Measurements from ENCODE around the gene TMEM106A. TPM values are rescaled to one million over a fixed set of nuclear protein-coding genes. Genes with fewer than 3 reads are reported as not detected.

Gene TMEM106A
- polyA plus RNA-seq, 1 donor (not counting 4 experiments of a cell fraction or from before 2014, with no cell fraction given), result 0.93 TPM

DNA sequence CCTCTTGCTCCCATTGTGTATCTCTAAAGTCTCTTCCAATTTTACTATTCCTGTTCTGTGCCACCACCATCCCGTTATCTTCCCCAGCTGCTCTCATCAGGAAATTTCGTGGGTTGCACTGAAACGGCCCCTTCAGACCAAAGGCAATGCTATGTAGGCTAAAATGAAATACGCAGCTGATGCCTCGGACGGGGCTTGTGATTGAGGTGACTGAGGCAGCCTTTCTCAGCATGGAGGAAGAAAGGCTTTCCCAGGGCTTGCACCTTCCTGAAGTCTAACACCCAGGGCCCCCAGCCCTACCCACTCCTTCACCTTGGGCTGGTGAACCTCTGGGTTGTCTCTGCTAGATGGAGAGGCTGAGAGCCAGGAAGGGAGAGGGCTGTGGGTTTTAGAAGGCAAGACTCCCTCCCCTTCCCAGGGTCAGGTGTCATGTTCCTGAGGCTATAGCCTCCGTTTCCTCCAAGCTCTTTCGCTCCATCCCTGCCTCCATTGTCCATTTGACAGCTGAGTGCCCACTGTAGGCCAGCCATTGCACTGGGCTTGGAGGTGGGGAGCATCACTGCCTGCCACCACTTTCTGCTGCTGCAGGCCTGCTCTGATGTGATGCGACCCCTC, 8.9 kb downstream of the TMEM106A start:
- Histone ChIP-seq H3K4me3 (ENCODE audit: control insufficient read depth in 2 of 3, extremely low read depth in 1 of 3, insufficient read depth in 2 of 3, low read depth in 1 of 3, low read length in 3 of 3) (no peak overlapping the region), H3K79me2 (ENCODE audit: control insufficient read depth, insufficient read depth, low read length) (no peaks in the 10 kb centered on the region), H3K27me3 (ENCODE audit: control insufficient read depth, extremely low read depth, insufficient read depth, low read length) (no peaks in the 10 kb centered on the region), H4K20me1 (ENCODE audit: control insufficient read depth, extremely low read depth, insufficient read depth, low read length) (no peaks in the 10 kb centered on the region), H3K9ac (ENCODE audit: control insufficient read depth, extremely low read depth, insufficient read depth, low read length) (no peak overlapping the region), H3K4me2 (ENCODE audit: control insufficient read depth, extremely low read depth, insufficient read depth, low read depth, low read length) (no peak overlapping the region), H3K9me3 (ENCODE audit: control insufficient read depth, low read depth, low read length) (no peaks in the 10 kb centered on the region), H2AFZ (ENCODE audit: control insufficient read depth, low read length) (no peak overlapping the region), H3K9me1 (ENCODE audit: control insufficient read depth, extremely low read depth, insufficient read depth, low read length) (no peaks in the 10 kb centered on the region), H3K4me1 (ENCODE audit: control insufficient read depth, extremely low read depth, insufficient read depth, low read length) (no peaks in the 10 kb centered on the region), H3K36me3 (ENCODE audit: control insufficient read depth in 2 of 2, extremely low read depth in 1 of 2, insufficient read depth in 2 of 2, low read length in 2 of 2) (peaks cover 5 to 18% of the 10 kb centered on the region in 2 experiments), H3K27ac (ENCODE audit: control insufficient read depth, insufficient read depth, low read length) (no peak overlapping the region)
- DNase-seq (ENCODE audit: low read depth, low spot score) (no peak), FAIRE-seq (no peak)
- dilution Hi-C loops (cut with MboI; ENCODE audit: extremely low pct_ligation_motif_present, low sequenced_read_pairs), result no loop called here
- TF ChIP-seq EZH2 (IDR thresholded peaks at IDR 0.05; ENCODE audit: low read length), result no peak
- TF ChIP-seq CTCF (optimal IDR thresholded peaks at IDR 0.05 in 1 of 3, IDR thresholded peaks at IDR 0.05 in 1 of 3, conservative IDR thresholded peaks at IDR 0.05 in 1 of 3; ENCODE audit: extremely low read depth in 1 of 3, insufficient read depth in 2 of 3, low read length in 3 of 3), result no peak

DNA sequence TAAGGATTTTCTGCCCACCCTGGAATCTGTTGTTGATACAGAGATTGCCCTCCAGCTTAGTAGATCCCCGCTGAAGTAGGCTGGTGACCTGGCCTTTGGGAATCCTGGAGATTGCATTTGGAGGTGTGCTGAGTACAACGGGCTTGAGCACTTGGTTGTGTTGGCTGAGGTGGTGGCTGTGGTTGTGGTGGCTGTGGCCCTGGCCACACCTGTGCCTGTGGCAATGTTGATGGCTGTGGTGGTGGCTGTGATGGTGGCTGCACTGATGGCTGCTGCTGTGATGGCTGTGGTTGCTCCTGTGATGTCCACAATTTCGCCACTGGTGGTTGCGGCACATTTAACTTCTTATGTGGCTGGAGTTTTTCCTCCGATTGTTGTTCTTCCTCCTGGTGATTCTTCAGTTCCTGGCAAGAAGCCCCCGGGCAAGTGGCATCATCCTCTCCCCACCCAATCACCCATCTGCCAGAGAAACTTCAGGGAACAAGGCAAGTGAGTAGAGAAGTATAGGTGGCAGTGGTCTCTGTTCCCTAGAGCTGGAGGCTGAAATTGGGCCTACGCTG, 12.6 kb downstream of the TMEM106A start:
- dilution Hi-C loops (cut with MboI; ENCODE audit: extremely low pct_ligation_motif_present, low sequenced_read_pairs), result no loop called here
- H3K9ac ChIP-seq (ENCODE audit: control insufficient read depth, extremely low read depth, insufficient read depth, low read length), result no peak overlapping the region
- no peak overlapping the region for H3K27ac ChIP-seq (ENCODE audit: control insufficient read depth, insufficient read depth, low read length)
- H3K4me3 ChIP-seq (ENCODE audit: control insufficient read depth in 2 of 3, extremely low read depth in 1 of 3, insufficient read depth in 2 of 3, low read depth in 1 of 3, low read length in 3 of 3), result no peak overlapping the region
- no peak for TF ChIP-seq EZH2 (IDR thresholded peaks at IDR 0.05; ENCODE audit: low read length)
- TF ChIP-seq CTCF (optimal IDR thresholded peaks at IDR 0.05 in 1 of 3, IDR thresholded peaks at IDR 0.05 in 1 of 3, conservative IDR thresholded peaks at IDR 0.05 in 1 of 3; ENCODE audit: extremely low read depth in 1 of 3, insufficient read depth in 2 of 3, low read length in 3 of 3), result no peak
- H3K36me3 ChIP-seq (ENCODE audit: control insufficient read depth in 2 of 2, extremely low read depth in 1 of 2, insufficient read depth in 2 of 2, low read length in 2 of 2), result peaks cover 0 to 4% of the 10 kb centered on the region in 2 experiments
- no peak overlapping the region for H2AFZ ChIP-seq (ENCODE audit: control insufficient read depth, low read length)
- H4K20me1 ChIP-seq (ENCODE audit: control insufficient read depth, extremely low read depth, insufficient read depth, low read length), result no peaks in the 10 kb centered on the region
- H3K9me3 ChIP-seq (ENCODE audit: control insufficient read depth, low read depth, low read length), result no peaks in the 10 kb centered on the region
- H3K79me2 ChIP-seq (ENCODE audit: control insufficient read depth, insufficient read depth, low read length), result no peaks in the 10 kb centered on the region
- H3K4me1 ChIP-seq (ENCODE audit: control insufficient read depth, extremely low read depth, insufficient read depth, low read length), result no peaks in the 10 kb centered on the region
- no peaks in the 10 kb centered on the region for H3K27me3 ChIP-seq (ENCODE audit: control insufficient read depth, extremely low read depth, insufficient read depth, low read length)
- H3K4me2 ChIP-seq (ENCODE audit: control insufficient read depth, extremely low read depth, insufficient read depth, low read depth, low read length), result no peak overlapping the region
- FAIRE-seq (no peak), DNase-seq (ENCODE audit: low read depth, low spot score) (no peak)
- no peaks in the 10 kb centered on the region for H3K9me1 ChIP-seq (ENCODE audit: control insufficient read depth, extremely low read depth, insufficient read depth, low read length)
